OCI-LY3 (cell line): ENCODE measurements around the gene DNAL1.

Experiments used
- CTCF ChIP-seq: fragments of 200-600, 300-600 bp; sonication (generic); IDR thresholded peaks from 2 replicates; pipeline ENCODE4 v1.5.1; 2014; ENCODE audit warnings: antibody characterized with exemption, low read length, low read depth
- EZH2phosphoT487 ChIP-seq: fragments of 200-600 bp; shearing (Covaris generic); IDR thresholded peaks from 2 replicates; pipeline ENCODE4 v1.6.1; 2018; ENCODE audit warnings: antibody characterized with exemption, mixed run types, low read depth

GRCh38 chr14:73686901-73687300 lies 42.1 kb downstream of the DNAL1 start:
- TF ChIP-seq CTCF (no peak), EZH2phosphoT487 (no peak)
